HEK293 (cell line): ENCODE data around the gene CHEK1.
A peak's percentile ranks its signal among the peaks of the same experiment; 100 is the strongest.

ENCODE experiments used
- CTCF ChIA-PET: fragments of 350-600 bp; formaldehyde crosslinking; extraction: SDS; loops from one replicate; lab custom pipeline; 2021; ENCODE audit warnings: antibody characterized with exemption; lab: Yijun Ruan, JAX
- POLR2A ChIA-PET: fragments of 300-600 bp; formaldehyde crosslinking; extraction: SDS; loops from one replicate; lab custom pipeline; 2020; ENCODE audit warnings: antibody characterized with exemption, inconsistent platforms; lab: Yijun Ruan, JAX
- H3K27ac ChIP-seq: fragments of 200-500 bp; sonication (Bioruptor generic); 2 replicates; pipeline ENCODE4 v1.5.1; 2014; ENCODE audit warnings: low read depth, low read length, control low read depth, inconsistent platforms; ENCODE audit errors: extremely low read depth
- H3K36me3 ChIP-seq, 2 experiments: fragments of 200-500 bp in 1 of 2; sonication (Bioruptor generic) in 1 of 2; 1 replicate in 1 of 2; 2 replicates in 1 of 2; pipeline ENCODE4 v1.5.1; 2014 to 2017; ENCODE audit warnings: inconsistent platforms in 2 of 2, low read length in 2 of 2; ENCODE audit not compliant: control insufficient read depth in 2 of 2, insufficient read depth in 1 of 2
- H3K4me1 ChIP-seq: fragments of 200-500 bp; sonication (Bioruptor generic); 2 replicates; pipeline ENCODE4 v1.5.1; 2014; ENCODE audit warnings: mild to moderate bottlenecking, low read length, inconsistent platforms; ENCODE audit not compliant: control insufficient read depth, insufficient read depth
- H3K4me3 ChIP-seq: 2 replicates; pipeline ENCODE4 v1.5.1; 2011; ENCODE audit warnings: low read depth, mild to moderate bottlenecking, control low read depth, low read length, moderate library complexity
- H3K9me3 ChIP-seq: fragments of 200-500 bp; sonication (Bioruptor generic); 2 replicates; pipeline ENCODE4 v1.5.1; 2014; ENCODE audit warnings: low read depth, low read length, inconsistent platforms; ENCODE audit not compliant: control insufficient read depth, insufficient read depth
- ZFP69B ChIP-seq: fragments of 450-650 bp; formaldehyde crosslinking; IDR thresholded peaks from 2 replicates; pipeline ENCODE4 v1.5.1; 2016; ENCODE audit warnings: missing biosample characterization, missing genetic modification characterization
- ZNF10 ChIP-seq: fragments of 450-650 bp; formaldehyde crosslinking; IDR thresholded peaks from 2 replicates; pipeline ENCODE4 v1.5.1; 2017; ENCODE audit warnings: missing biosample characterization, missing genetic modification characterization
- ZNF391 ChIP-seq: fragments of 450-650 bp; formaldehyde crosslinking; IDR thresholded peaks from 2 replicates; pipeline ENCODE4 v1.5.1; 2016; ENCODE audit warnings: low read depth, missing biosample characterization, missing genetic modification characterization, borderline replicate concordance
- ZNF548 ChIP-seq: fragments of 450-650 bp; formaldehyde crosslinking; IDR thresholded peaks from 2 replicates; pipeline ENCODE4 v1.5.1; 2016; ENCODE audit warnings: missing biosample characterization, missing genetic modification characterization
- ZNF610 ChIP-seq: fragments of 450-650 bp; formaldehyde crosslinking; IDR thresholded peaks from 2 replicates; pipeline ENCODE4 v1.5.1; 2016; ENCODE audit warnings: missing biosample characterization, missing genetic modification characterization, borderline replicate concordance
- ZNF660 ChIP-seq: fragments of 450-650 bp; IDR thresholded peaks from 2 replicates; pipeline ENCODE4 v1.5.1; 2018; ENCODE audit warnings: missing biosample characterization, mild to moderate bottlenecking, missing genetic modification characterization
- ZNF843 ChIP-seq: fragments of 450-650 bp; formaldehyde crosslinking; IDR thresholded peaks from 2 replicates; pipeline ENCODE4 v1.5.1; 2016; ENCODE audit warnings: missing biosample characterization, missing genetic modification characterization
- ZXDB ChIP-seq: fragments of 450-650 bp; formaldehyde crosslinking; IDR thresholded peaks from 2 replicates; pipeline ENCODE4 v1.5.1; 2016; ENCODE audit warnings: missing biosample characterization, missing genetic modification characterization
- TF ChIP-seq, protein P1 (sequence below): fragments of 450-650 bp; formaldehyde crosslinking; IDR thresholded peaks from 2 replicates; pipeline ENCODE4 v1.5.1; 2016; ENCODE audit warnings: missing biosample characterization, missing genetic modification characterization
- TF ChIP-seq, protein P2 (sequence below): fragments of 450-650 bp; formaldehyde crosslinking; IDR thresholded peaks from 2 replicates; pipeline ENCODE4 v1.5.1; 2016; ENCODE audit warnings: missing biosample characterization, missing genetic modification characterization

The CHEK1 gene

DNA sequence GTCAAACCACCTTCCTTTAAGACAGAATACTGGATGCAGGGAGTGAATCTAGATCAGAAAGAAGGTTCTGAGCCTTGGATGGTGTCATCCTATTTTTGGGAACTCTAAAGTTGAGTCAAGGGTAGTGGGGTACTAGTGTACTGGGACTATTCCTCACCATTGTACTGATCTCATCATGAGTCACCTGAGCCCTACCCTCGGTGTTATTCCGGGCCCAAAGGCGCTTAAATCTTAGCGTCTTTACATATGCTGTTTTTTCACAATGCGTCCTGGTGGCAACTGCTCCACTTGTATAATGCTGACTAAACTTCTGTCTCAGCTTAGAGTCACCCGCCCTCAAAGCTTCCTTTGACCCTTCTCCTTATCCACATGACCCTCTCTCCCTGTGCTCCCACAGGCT, 95.8 kb downstream of the CHEK1 start:
- CTCF ChIA-PET = no interaction called here
- TF ChIP-seq ZNF391 (tag by site-specific recombination) (no peak), ZNF610 (no peak), ZNF660 (tag by site-specific recombination) (no peak), ZFP69B (tag by site-specific recombination) (no peak), ZNF843 (no peak), ZNF10 (tag by site-specific recombination) (no peak), ZXDB (tag by site-specific recombination) (no peak), ZNF548 (tag by site-specific recombination) (no peak)
- TF ChIP-seq, all 188 proteins: peak for 0
- no peak overlapping the region for H3K27ac ChIP-seq
- no peaks in the 10 kb centered on the region for H3K36me3 ChIP-seq
- no peaks in the 10 kb centered on the region for H3K4me1 ChIP-seq
- no peaks in the 10 kb centered on the region for H3K9me3 ChIP-seq
- POLR2A ChIA-PET = no interaction called here
- no peak overlapping the region for H3K4me3 ChIP-seq

DNA sequence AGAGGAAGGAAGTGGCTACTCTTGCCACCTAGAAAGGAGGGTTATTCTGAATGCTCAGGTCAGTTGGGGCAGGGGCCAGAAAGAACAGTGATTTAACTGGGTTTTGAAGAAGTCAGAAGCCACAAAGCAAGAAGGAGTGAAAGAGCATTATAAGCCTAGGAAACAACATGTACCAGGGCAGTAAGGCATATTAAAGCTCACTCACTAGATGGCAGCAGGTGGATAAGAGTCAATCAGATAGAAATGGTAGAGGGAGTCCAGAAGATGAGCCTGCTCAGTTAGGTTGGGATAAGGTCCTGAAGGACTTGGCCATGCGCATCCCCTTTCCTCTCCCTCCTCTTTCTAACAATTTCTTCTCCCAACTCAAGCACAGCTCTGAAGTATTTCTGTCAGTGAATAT, 99.2 kb downstream of the CHEK1 start:
- CTCF ChIA-PET = interaction anchor here (0.6 to 2.0 kb wide), 8 partner anchors 10 to 390 kb away, joined by 3 to 7 read pairs (median 3); no protein-coding TSS in a partner anchor
- Histone ChIP-seq H3K9me3 (no peaks in the 10 kb centered on the region), H3K4me3 (no peak overlapping the region), H3K4me1 (no peaks in the 10 kb centered on the region), H3K27ac (no peak overlapping the region), H3K36me3 (no peaks in the 10 kb centered on the region)
- TF ChIP-seq, protein P1, sequence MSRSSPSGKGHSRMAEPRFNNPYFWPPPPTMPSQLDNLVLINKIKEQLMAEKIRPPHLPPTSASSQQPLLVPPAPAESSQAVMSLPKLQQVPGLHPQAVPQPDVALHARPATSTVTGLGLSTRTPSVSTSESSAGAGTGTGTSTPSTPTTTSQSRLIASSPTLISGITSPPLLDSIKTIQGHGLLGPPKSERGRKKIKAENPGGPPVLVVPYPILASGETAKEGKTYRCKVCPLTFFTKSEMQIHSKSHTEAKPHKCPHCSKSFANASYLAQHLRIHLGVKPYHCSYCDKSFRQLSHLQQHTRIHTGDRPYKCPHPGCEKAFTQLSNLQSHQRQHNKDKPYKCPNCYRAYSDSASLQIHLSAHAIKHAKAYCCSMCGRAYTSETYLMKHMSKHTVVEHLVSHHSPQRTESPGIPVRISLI (tag by site-specific recombination) = no peak
- TF ChIP-seq, protein P2, sequence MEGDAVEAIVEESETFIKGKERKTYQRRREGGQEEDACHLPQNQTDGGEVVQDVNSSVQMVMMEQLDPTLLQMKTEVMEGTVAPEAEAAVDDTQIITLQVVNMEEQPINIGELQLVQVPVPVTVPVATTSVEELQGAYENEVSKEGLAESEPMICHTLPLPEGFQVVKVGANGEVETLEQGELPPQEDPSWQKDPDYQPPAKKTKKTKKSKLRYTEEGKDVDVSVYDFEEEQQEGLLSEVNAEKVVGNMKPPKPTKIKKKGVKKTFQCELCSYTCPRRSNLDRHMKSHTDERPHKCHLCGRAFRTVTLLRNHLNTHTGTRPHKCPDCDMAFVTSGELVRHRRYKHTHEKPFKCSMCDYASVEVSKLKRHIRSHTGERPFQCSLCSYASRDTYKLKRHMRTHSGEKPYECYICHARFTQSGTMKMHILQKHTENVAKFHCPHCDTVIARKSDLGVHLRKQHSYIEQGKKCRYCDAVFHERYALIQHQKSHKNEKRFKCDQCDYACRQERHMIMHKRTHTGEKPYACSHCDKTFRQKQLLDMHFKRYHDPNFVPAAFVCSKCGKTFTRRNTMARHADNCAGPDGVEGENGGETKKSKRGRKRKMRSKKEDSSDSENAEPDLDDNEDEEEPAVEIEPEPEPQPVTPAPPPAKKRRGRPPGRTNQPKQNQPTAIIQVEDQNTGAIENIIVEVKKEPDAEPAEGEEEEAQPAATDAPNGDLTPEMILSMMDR = peak; percentile 36; the same call in 1 of the 2 replicates
- POLR2A ChIA-PET = no interaction called here
